Measurements from ENCODE around the gene PPP2R5C. TPM values are rescaled to one million over a fixed set of nuclear protein-coding genes. Genes with fewer than 3 reads are reported as not detected.
A peak's percentile ranks its signal among the peaks of the same experiment; 100 is the strongest.

The PPP2R5C gene
- total and polyA plus RNA-seq, 2 of the 8 experiments (the other 6 are each of a cell fraction or from before 2014, with no cell fraction given), result 49.6 to 95.9 TPM

DNA sequence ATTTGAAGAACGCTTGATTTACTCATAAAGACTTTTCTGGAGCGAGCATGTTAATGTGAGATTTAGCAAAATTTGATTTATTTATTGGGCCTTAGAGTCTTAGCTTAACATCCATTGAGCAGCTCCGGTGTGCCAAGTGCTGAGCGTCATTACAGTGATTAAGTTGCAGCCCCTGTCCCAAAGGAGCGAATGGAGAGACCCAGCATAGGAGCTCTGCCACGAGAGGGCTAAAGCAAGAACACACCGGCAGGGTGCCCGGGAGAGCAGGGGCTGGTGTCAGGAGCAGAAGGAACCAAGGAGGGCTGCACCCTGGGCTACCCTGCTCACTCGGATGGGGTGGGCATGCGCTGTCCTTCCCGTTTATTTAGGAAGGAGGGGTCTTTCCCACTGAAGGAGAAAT, 50.6 kb downstream of the PPP2R5C start:
- peaks cover 0 to 10% (median 6%) of the 10 kb centered on the region in 4 experiments for H3K4me1 ChIP-seq (replicated peaks in 1 of 4; ENCODE audit: control insufficient read depth in 3 of 4, insufficient read depth in 4 of 4, low read length in 3 of 4)
- H3K18ac ChIP-seq (ENCODE audit: extremely low read depth, low read length), result no peak overlapping the region
- WGBS, 2 experiments (ENCODE audit: extremely low coverage in 1 of 2, insufficient coverage in 1 of 2, insufficient read length in 1 of 2, insufficient replicate concordance in 2 of 2, low coverage in 1 of 2, low lambda C conversion rate in 2 of 2, missing lambda C conversion rate in 1 of 2), result 86% methylated on average over 11 of the region's 11 CpGs; no CpG with 5 or more reads in 1 of the 2 experiments
- H3K9ac ChIP-seq (replicated peaks in 1 of 4; ENCODE audit: extremely low read depth in 1 of 4, low read depth in 3 of 4, low read length in 3 of 4), result peak overlapping the region in 1 of 4 experiments; percentile 51; a peak in 2 of 7 replicates
- DNase-seq (ENCODE audit: low read depth in 1 of 2, low spot score in 2 of 2) (no peak), FAIRE-seq (no peak)
- H4K5ac ChIP-seq (ENCODE audit: insufficient read length, low read depth, low read length), result no peak overlapping the region
- H3K27ac ChIP-seq (ENCODE audit: low read depth, low read length), result no peak overlapping the region
- H3K4me3 ChIP-seq (ENCODE audit: extremely low read depth in 1 of 4, insufficient read depth in 2 of 4, low read depth in 3 of 4, low read length in 4 of 4), result no peak overlapping the region
- no peak overlapping the region for H2BK5ac ChIP-seq (ENCODE audit: low read depth, low read length)
- H3K79me2 ChIP-seq (ENCODE audit: control insufficient read depth in 1 of 2, insufficient read depth in 2 of 2, low read length in 2 of 2), result peaks cover 18 to 65% of the 10 kb centered on the region in 2 experiments
- no peaks in the 10 kb centered on the region for H3K27me3 ChIP-seq (replicated peaks in 1 of 4; ENCODE audit: control insufficient read depth in 3 of 4, extremely low read depth in 1 of 4, insufficient read depth in 3 of 4, low read length in 3 of 4)
- CTCF ChIA-PET (ENCODE audit: partially characterized antibody), result interaction anchor here (1.4 kb wide), 1 partner anchor 32 kb away, joined by 3 read pairs; no protein-coding TSS in a partner anchor
- H3K9me3 ChIP-seq (ENCODE audit: insufficient read depth in 2 of 2, low read depth in 1 of 2, low read length in 1 of 2), result no peaks in the 10 kb centered on the region
- POLR2A ChIA-PET (ENCODE audit: partially characterized antibody), result no interaction called here
- H4K20me1 ChIP-seq (replicated peaks in 1 of 2; ENCODE audit: control insufficient read depth in 1 of 2, insufficient read depth in 2 of 2, low read length in 2 of 2), result peaks cover 0 to 8% of the 10 kb centered on the region in 2 experiments
- H3K23me2 ChIP-seq (ENCODE audit: low read depth, low read length), result no peaks in the 10 kb centered on the region
- no peaks in the 10 kb centered on the region for H3K36me3 ChIP-seq (ENCODE audit: control insufficient read depth in 2 of 4, insufficient read depth in 4 of 4, low read length in 3 of 4)
- H2AK5ac ChIP-seq (ENCODE audit: low read depth, low read length), result no peak overlapping the region
- H3K4ac ChIP-seq (replicated peaks; ENCODE audit: insufficient read length, low read depth, low read length), result no peak overlapping the region
- H3K79me1 ChIP-seq (ENCODE audit: low read depth, low read length), result peaks cover 8% of the 10 kb centered on the region
- no peak overlapping the region for H3K14ac ChIP-seq (ENCODE audit: insufficient read length)
- no peak for TF ChIP-seq SAP30 (IDR thresholded peaks at IDR 0.05; ENCODE audit: insufficient read depth, insufficient replicate concordance, low read length)
- TF ChIP-seq JUN (IDR thresholded peaks at IDR 0.05; ENCODE audit: low read depth, low read length), result no peak
- no peak for TF ChIP-seq KDM5A (IDR thresholded peaks at IDR 0.05; ENCODE audit: low read length)
- peak overlapping the region; percentile 11; the same call in 1 of the 2 replicates for H4K8ac ChIP-seq (ENCODE audit: extremely low read depth, insufficient read depth, low read length)
- H2BK20ac ChIP-seq (ENCODE audit: low read length), result no peak overlapping the region
- no peak overlapping the region for H3K23ac ChIP-seq (ENCODE audit: insufficient read length)
- H4K91ac ChIP-seq (replicated peaks; ENCODE audit: insufficient read length, low read length), result no peak overlapping the region
- H2AFZ ChIP-seq (ENCODE audit: low read length), result no peak overlapping the region
- no peak overlapping the region for H3K56ac ChIP-seq (replicated peaks; ENCODE audit: insufficient read length, low read depth, low read length)
- no peak overlapping the region for H2BK12ac ChIP-seq (ENCODE audit: low read depth, low read length)
- no peak overlapping the region for H2BK15ac ChIP-seq (ENCODE audit: low read length)
- H3K4me2 ChIP-seq (ENCODE audit: insufficient read depth in 1 of 2, low read depth in 2 of 2, low read length in 2 of 2), result no peak overlapping the region; a peak in 1 of 4 replicates
- no peak overlapping the region for H2BK120ac ChIP-seq (replicated peaks; ENCODE audit: low read depth, low read length)
